Fibroblast of lung (primary cell): Measurements from ENCODE around the gene NCK2. TPM values are rescaled to one million over a fixed set of nuclear protein-coding genes. Genes with fewer than 3 reads are reported as not detected.

ENCODE experiments used
- DNase-seq, 2 donors: peaks; one replicate each; pipeline versions ENCODE4 v3.0.0 to v3.0.0-alpha.2; 2010; ENCODE audit warnings: low read depth in 2 of 2
- H2AFZ ChIP-seq: 2 replicates; pipeline ENCODE4 v1.5.1; 2012; ENCODE audit warnings: low read length, control low read depth, inconsistent platforms
- H3K27ac ChIP-seq: 2 replicates; pipeline ENCODE4 v1.5.1; 2011; ENCODE audit warnings: low read length, control low read depth; ENCODE audit not compliant: insufficient read depth
- H3K27me3 ChIP-seq: 2 replicates; pipeline ENCODE4 v1.5.1; 2011; ENCODE audit warnings: mild to moderate bottlenecking, low read length; ENCODE audit not compliant: control insufficient read depth, insufficient read depth
- H3K36me3 ChIP-seq: 2 replicates; pipeline ENCODE4 v1.5.1; 2011; ENCODE audit warnings: low read length; ENCODE audit not compliant: control insufficient read depth, insufficient read depth
- H3K4me1 ChIP-seq: 2 replicates; pipeline ENCODE4 v1.5.1; 2011; ENCODE audit warnings: low read length; ENCODE audit not compliant: control insufficient read depth, insufficient read depth; ENCODE audit errors: extremely low read depth
- H3K4me2 ChIP-seq: 2 replicates; pipeline ENCODE4 v1.5.1; 2011; ENCODE audit warnings: low read length, control low read depth; ENCODE audit not compliant: insufficient read depth; ENCODE audit errors: extremely low read depth
- H3K4me3 ChIP-seq, 4 experiments: fragments of 200-600 bp in 1 of 4; sonication (generic) in 1 of 4; replicated peaks in 1 of 4; 2 replicates each; pipeline ENCODE4 v1.5.1; 2011 to 2016; ENCODE audit warnings: low read length in 4 of 4, low read depth in 3 of 4, mild to moderate bottlenecking in 3 of 4, control low read depth in 2 of 4, inconsistent platforms in 1 of 4, mixed read lengths in 1 of 4; ENCODE audit not compliant: insufficient read depth in 1 of 4; ENCODE audit errors: control extremely low read depth in 1 of 4
- H3K79me2 ChIP-seq: 2 replicates; pipeline ENCODE4 v1.5.1; 2012; ENCODE audit warnings: mild to moderate bottlenecking, low read length, inconsistent platforms; ENCODE audit not compliant: control insufficient read depth, insufficient read depth
- H3K9ac ChIP-seq: 2 replicates; pipeline ENCODE4 v1.5.1; 2011; ENCODE audit warnings: mild to moderate bottlenecking, low read length, control low read depth; ENCODE audit not compliant: insufficient read depth
- H3K9me3 ChIP-seq: 2 replicates; pipeline ENCODE4 v1.5.1; 2012; ENCODE audit warnings: low read depth, low read length; ENCODE audit not compliant: control insufficient read depth, insufficient read depth
- H4K20me1 ChIP-seq: 2 replicates; pipeline ENCODE4 v1.5.1; 2011; ENCODE audit warnings: low read length; ENCODE audit not compliant: control insufficient read depth, insufficient read depth; ENCODE audit errors: extremely low read depth
- CTCF ChIP-seq, 2 donors: IDR thresholded peaks in 1 of 2; conservative IDR thresholded peaks in 1 of 2; 1 replicate in 1 of 2; 2 replicates in 1 of 2; pipeline ENCODE4 v1.5.1; 2011 to 2012; ENCODE audit warnings: low read length in 2 of 2, control low read depth in 1 of 2, inconsistent platforms in 1 of 2, low read depth in 1 of 2, mild to moderate bottlenecking in 1 of 2
- EZH2 ChIP-seq: IDR thresholded peaks from 2 replicates; pipeline ENCODE4 v1.5.1; 2012; ENCODE audit warnings: low read length, control low read depth, mild to moderate bottlenecking; ENCODE audit errors: missing control alignments
- polyA plus RNA-seq, 2 donors: library from polyadenylated mRNA; depleted of rRNA in 1 of 2; stranded (reverse) in 1 of 2; unstranded in 1 of 2; fragments of >200 nt; gene quantifications; 2 replicates each; pipeline ENCODE4 v1.2.1, GENCODE V29; 2011 to 2012; ENCODE audit warnings: missing spikeins in 1 of 2
- total RNA-seq: library from RNA; depleted of rRNA; stranded (reverse); fragments of >200 nt; gene quantifications from 2 replicates; pipeline ENCODE4 v1.2.1, GENCODE V29; 2014

Gene NCK2
- total and polyA plus RNA-seq, 2 donors (not counting 1 experiment from before 2014, with no cell fraction given), result 25.4 to 51.3 TPM

DNA sequence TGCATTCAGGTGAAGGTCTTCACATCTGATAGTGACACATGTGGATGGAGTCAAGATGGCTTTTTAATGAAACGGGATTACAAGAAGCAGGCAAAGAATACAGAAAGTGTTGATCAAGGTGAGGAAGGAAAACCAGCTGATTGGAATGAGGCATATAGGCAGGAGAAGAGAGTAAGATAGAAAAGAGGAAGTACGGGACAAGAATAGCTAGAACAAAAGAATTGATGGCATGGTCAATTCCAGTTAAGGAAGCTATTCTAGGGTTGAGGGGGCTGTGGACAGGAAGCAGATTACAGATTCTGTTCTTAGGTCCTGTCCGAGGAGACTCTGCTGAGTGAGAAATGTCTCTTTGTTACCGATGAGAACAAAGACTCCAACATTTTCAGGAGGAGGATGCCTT lies 13.2 kb upstream of the NCK2 start:
- Histone ChIP-seq H3K9me3 (no peaks in the 10 kb centered on the region), H3K27me3 (no peaks in the 10 kb centered on the region), H3K4me2 (no peak overlapping the region), H3K9ac (no peak overlapping the region), H3K4me1 (peaks cover 2% of the 10 kb centered on the region), H3K79me2 (no peaks in the 10 kb centered on the region), H3K36me3 (no peaks in the 10 kb centered on the region), H2AFZ (no peak overlapping the region), H3K4me3 (no peak overlapping the region), H4K20me1 (no peaks in the 10 kb centered on the region), H3K27ac (no peak overlapping the region)
- no peak for DNase-seq
- TF ChIP-seq CTCF (conservative IDR thresholded peaks at IDR 0.05 in 1 of 2, IDR thresholded peaks at IDR 0.05 in 1 of 2; ENCODE audit: low read depth in 1 of 2, low read length in 2 of 2) (no peak), EZH2 (no peak)

- H2AFZ ChIP-seq, result no peak overlapping the region
- TF ChIP-seq EZH2 (no peak), CTCF (conservative IDR thresholded peaks at IDR 0.05 in 1 of 2, IDR thresholded peaks at IDR 0.05 in 1 of 2; ENCODE audit: low read depth in 1 of 2, low read length in 2 of 2) (no peak)
- H3K9me3 ChIP-seq, result no peaks in the 10 kb centered on the region
- DNase-seq, result peak in 1 of 2 donors; percentile 70
- no peaks in the 10 kb centered on the region for H3K36me3 ChIP-seq
- no peak overlapping the region for H3K4me2 ChIP-seq
- no peak overlapping the region for H3K4me3 ChIP-seq
- H3K79me2 ChIP-seq, result no peaks in the 10 kb centered on the region
- H4K20me1 ChIP-seq, result no peaks in the 10 kb centered on the region
- H3K4me1 ChIP-seq, result peaks cover 2% of the 10 kb centered on the region
- no peak overlapping the region for H3K27ac ChIP-seq
- no peak overlapping the region for H3K9ac ChIP-seq
- H3K27me3 ChIP-seq, result no peaks in the 10 kb centered on the region
Observed at GRCh38 chr2:105732101-105732500, 12.6 kb upstream of the NCK2 start.

DNA sequence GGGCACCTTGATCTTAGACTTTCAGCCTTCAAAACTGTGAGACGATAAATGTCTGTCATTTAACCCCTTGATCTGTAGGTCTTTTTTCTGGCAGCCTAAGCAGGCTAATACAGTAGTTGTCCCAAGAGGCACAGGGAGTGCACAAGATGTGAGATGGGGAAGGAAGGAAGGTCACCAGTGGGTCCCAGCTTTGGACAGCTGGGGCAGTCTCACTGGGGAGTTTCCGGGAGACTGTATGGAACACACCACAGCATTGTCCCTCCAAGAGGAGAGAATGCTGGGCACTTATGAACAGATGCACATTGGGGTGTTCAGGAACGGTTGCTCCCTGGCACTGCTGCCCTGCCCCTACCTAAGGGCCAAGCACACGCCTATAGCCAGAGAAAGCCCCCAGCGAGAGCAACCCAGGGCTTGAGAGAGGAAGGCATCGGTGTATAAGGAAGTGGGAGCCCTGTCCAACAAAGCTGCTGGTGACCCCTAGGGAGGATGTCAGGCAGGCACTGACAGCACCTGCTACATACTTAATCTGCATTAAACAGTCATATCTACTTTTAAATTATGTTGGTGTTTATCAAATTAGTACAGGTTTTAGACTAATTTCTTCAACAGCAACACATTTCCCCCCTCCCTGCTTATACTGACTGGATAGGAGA lies 11.6 kb upstream of the NCK2 start:
- H3K27me3 ChIP-seq, result no peaks in the 10 kb centered on the region
- peaks cover 2% of the 10 kb centered on the region for H3K4me1 ChIP-seq
- no peak overlapping the region for H3K4me3 ChIP-seq
- no peaks in the 10 kb centered on the region for H4K20me1 ChIP-seq
- DNase-seq, result no peak
- H2AFZ ChIP-seq, result no peak overlapping the region
- H3K4me2 ChIP-seq, result no peak overlapping the region
- H3K9me3 ChIP-seq, result no peaks in the 10 kb centered on the region
- TF ChIP-seq CTCF (conservative IDR thresholded peaks at IDR 0.05 in 1 of 2, IDR thresholded peaks at IDR 0.05 in 1 of 2; ENCODE audit: low read depth in 1 of 2, low read length in 2 of 2) (no peak), EZH2 (no peak)
- no peaks in the 10 kb centered on the region for H3K36me3 ChIP-seq
- no peak overlapping the region for H3K9ac ChIP-seq
- H3K27ac ChIP-seq, result no peak overlapping the region
- no peaks in the 10 kb centered on the region for H3K79me2 ChIP-seq
